SK-N-MC (cell line): ENCODE measurements around the gene POM121C.
"Not testable (repeated sequence)": the region's sequence is repeated elsewhere in the genome, so short reads cannot be mapped to it uniquely, and the experiment has no call there.

Experiments
- EZH2 ChIP-seq: fragments of 200-600 bp; sonication (generic); IDR thresholded peaks from one replicate; pipeline ENCODE4 v1.6.1; 2017; ENCODE audit warnings: antibody characterized with exemption
- POLR2AphosphoS5 ChIP-seq: IDR thresholded peaks from 2 replicates; pipeline ENCODE4 v1.6.1; 2012; ENCODE audit warnings: mild to moderate bottlenecking, low read depth, low read length, borderline replicate concordance

DNA sequence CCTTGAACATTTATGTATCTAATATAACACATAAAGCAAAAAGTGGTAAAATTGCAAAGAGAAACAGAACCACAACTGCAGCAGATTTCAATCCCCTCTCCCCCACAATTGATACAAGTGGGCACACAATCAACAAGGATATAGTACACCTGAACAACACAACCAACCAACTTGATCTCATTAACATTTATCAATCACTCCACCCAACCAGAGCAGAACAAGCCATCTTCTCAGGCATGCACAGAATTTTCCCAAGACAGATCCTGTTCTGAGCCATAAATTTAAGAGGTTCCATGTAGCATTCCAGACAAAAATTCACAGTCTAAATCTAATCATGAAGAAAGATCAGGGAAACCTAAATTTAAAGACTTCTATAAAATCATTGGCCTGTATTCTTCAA lies 5.8 kb downstream of the POM121C start:
- TF ChIP-seq POLR2AphosphoS5, EZH2: not testable (repeated sequence)
